ENCODE results near the gene MYO7A. TPM values are rescaled to one million over a fixed set of nuclear protein-coding genes. Genes with fewer than 3 reads are reported as not detected.
A peak's percentile ranks its signal among the peaks of the same experiment; 100 is the strongest.

MYO7A gene
- polyA plus RNA-seq, 6 donors from 2014 or later = not detected

DNA sequence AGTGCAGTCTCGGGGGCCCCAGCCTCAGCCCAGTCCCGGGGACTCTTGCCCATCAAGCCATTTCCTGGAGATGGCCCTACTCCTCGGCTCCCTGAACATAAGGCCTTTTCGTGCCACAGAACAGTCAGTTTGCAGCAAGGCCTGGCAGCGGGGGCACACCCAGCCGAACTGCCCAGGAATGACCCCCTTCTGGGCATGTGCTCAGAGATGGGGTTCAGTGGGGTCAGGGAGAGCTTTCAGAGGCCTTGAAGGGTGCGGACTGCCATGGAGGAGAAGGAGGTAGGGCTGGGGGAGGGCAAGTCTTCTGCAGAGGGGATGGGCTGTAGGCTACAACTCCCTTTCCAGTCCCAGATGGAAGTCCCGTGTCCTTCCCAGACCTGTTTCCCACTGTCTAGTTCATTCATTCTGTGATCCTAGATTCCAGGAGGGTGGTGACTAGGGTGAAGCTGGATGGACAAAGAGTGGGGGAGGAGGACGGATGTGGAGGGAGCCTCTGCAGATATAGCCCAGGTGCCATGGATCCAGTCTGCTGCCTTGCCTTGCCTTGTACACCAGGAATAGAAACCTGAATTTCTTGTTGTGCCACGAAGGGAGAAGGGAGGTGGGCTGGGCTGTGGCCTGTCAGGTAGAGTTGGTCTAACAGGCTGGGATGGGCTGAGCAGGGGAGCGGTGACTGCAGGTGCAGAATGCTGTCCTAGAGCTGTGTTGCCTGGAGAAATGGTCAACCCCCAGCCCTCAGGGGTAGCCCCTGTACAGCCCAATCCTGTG lies 39.6 kb upstream of the MYO7A start:
- Mint-ChIP-seq H3K36me3 (no peaks in the 10 kb centered on the region), H3K27me3 (peaks cover 4 to 7% (median 6%) of the 10 kb centered on the region in 3 donors), H3K4me3 (no peak overlapping the region), H3K27ac (no peak overlapping the region), H3K9me3 (no peaks in the 10 kb centered on the region), H3K4me1 (peaks cover 1 to 5% (median 5%) of the 10 kb centered on the region in 3 donors)
- no peak for ATAC-seq (ENCODE audit: low read depth in 2 of 2)
- DNase-seq = no peak

DNA sequence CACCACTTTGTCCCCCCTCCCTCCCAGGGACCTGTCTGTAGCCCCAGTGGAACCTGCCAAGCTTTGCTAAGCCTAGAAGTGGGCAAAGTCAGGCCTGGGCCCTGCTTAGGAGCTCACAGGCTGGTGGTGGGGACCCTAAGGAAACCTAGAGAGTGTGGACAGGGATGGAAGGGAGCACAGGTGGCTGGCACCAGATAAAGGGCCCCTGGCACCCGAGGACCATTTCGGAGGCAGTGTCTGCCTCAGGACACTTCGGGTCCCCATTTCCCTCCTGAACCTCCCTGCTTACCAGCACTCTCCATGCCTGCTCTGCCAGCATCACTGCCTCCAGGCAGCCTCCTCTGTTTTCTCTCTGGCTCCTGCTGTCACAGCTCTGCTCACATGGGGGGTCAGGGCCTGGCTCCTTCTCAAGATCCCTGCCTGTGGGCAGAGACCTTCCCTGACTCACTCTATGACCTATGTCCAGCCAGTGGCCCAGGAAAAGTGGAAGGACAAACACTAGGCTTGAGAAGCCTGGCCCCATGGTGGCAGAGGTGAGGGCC lies 39.0 kb upstream of the MYO7A start:
- peaks cover 4 to 7% (median 6%) of the 10 kb centered on the region in 3 donors for H3K27me3 Mint-ChIP-seq
- H3K36me3 Mint-ChIP-seq = no peaks in the 10 kb centered on the region
- no peak overlapping the region for H3K4me3 Mint-ChIP-seq
- DNase-seq (no peak), ATAC-seq (ENCODE audit: low read depth in 2 of 2) (no peak)
- peaks cover 1 to 5% (median 5%) of the 10 kb centered on the region in 3 donors for H3K4me1 Mint-ChIP-seq
- H3K9me3 Mint-ChIP-seq = no peaks in the 10 kb centered on the region
- H3K27ac Mint-ChIP-seq = no peak overlapping the region

DNA sequence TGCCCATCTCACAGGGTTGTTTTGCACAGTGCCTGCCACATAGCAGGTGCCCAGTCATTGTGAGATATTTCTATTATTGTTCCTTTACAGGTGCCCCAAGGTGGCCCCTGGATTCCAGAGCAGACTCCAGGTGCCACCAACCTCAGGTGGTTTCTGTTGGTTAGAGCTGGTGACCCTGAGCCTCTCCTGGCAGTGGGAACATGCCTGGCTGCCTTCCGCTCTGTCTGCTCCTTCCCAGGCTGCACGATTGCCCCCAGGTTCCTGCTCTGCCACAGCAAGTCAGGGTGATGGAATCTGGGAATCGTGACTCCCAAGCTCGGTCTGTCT lies 38.0 kb upstream of the MYO7A start:
- no peak overlapping the region for H3K4me3 Mint-ChIP-seq
- H3K9me3 Mint-ChIP-seq = no peaks in the 10 kb centered on the region
- no peak for DNase-seq
- H3K36me3 Mint-ChIP-seq = no peaks in the 10 kb centered on the region
- H3K27me3 Mint-ChIP-seq = peaks cover 4 to 7% (median 6%) of the 10 kb centered on the region in 3 donors
- no peak overlapping the region for H3K27ac Mint-ChIP-seq
- ATAC-seq (ENCODE audit: low read depth in 2 of 2) = no peak
- H3K4me1 Mint-ChIP-seq = peaks cover 1 to 5% (median 5%) of the 10 kb centered on the region in 3 donors

DNA sequence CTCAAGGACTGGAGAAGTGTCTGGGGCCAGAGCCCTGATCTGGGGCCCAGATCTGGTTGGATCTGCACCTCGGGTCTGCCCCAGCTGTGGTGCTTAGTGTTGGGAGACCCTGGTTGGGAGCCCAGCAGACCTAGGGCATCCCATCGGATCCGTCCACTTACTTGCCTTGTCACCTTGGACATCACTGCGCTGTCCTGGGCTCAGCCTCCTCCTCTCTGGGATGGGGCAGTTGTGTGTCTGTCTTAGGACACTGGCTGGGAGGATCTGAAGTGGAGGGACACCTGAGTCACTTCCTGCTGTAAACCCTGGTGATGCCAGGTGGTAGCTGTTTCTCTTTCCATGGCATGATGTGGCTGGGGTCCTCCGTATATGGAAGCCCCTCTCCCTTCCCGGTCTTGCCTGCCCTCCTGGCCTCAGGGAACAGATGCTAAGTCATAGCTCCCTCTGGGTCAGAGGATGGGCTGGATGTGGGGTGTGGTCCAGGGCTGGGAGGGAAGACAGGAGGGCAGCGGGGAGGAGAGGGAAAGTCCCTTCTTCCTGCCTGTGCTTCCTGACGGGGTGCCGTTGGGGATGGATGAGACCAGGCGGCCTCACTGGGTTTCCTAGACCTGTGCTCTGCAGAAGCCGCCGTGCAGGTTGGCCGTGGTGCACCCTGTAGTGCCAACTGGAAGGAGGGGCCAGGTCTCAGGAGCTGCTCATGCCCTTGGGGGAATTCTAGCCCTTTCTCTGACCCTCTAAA lies 37.5 kb upstream of the MYO7A start:
- Mint-ChIP-seq H3K4me3 (no peak overlapping the region), H3K27ac (no peak overlapping the region), H3K36me3 (no peaks in the 10 kb centered on the region), H3K27me3 (peaks cover 4 to 7% (median 6%) of the 10 kb centered on the region in 3 donors), H3K4me1 (peaks cover 1 to 5% (median 5%) of the 10 kb centered on the region in 3 donors), H3K9me3 (no peaks in the 10 kb centered on the region)
- ATAC-seq (ENCODE audit: low read depth in 2 of 2) (peak in 1 of 2 donors; percentile 6), DNase-seq (no peak)

DNA sequence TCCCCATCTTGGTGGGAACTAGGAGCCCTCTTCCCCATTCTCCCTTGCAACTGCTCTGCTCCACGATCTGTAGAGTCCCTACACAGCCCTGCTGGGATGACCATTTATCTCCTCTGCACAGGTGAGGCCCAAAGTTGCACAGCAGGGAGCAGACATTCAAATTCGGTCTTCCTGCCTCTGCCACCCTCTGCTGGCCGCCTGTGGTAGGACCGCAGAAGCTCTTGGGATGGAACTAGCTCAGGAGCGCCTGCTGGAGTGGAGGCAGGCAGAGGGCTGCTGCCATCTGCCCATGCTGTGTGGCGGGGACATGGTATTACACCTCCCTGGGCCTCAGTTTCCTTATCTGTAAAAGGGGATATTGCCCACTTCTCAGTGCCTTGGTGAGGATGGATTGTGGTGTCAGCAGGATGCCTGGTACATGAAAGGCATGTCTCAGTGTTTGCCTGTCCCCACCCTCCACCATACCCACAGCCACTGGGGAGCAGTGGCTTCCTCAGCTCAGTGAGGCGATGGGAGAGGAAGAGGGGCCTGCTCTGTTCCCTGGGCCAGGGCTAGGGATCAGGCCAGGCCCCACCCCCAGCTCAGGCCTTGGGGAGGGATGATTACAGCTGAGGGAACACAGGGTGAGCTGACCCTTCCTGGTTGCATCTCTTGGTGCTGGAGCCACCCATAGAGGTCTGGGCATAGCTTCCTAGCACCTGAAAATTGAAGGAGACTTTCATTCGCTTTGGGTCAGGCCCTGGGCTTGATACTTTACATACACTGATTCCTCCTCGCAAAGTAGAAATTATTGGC lies 36.7 kb upstream of the MYO7A start:
- peaks cover 4 to 7% (median 6%) of the 10 kb centered on the region in 3 donors for H3K27me3 Mint-ChIP-seq
- H3K9me3 Mint-ChIP-seq = no peaks in the 10 kb centered on the region
- peak; percentile 63 for DNase-seq
- H3K4me3 Mint-ChIP-seq = peak overlapping the region in 1 of 8 donors; percentile 20
- peak; percentile 86 to 88 for ATAC-seq (ENCODE audit: low read depth in 2 of 2)
- no peak overlapping the region for H3K27ac Mint-ChIP-seq
- no peaks in the 10 kb centered on the region for H3K36me3 Mint-ChIP-seq
- peaks cover 1 to 5% (median 5%) of the 10 kb centered on the region in 3 donors for H3K4me1 Mint-ChIP-seq

DNA sequence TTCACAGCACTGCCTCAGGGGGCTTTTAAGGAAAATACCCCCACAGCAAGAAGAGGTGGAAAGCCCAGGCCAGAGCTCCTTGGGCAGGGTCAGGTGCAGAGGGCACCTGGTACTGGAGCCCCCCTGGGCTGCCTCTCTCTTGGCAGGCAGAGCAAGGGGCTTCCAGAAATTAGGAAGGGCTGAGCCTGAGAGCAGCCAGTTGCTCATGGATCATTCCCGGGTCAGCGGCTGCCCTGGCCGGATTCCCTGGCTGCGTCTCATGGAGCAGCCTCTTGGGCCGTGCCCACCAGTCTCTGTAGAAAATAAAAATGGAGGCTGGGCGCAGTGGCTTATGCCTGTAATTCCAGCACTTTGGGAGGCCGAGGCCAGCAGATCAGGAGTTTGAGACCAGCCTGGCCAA lies 35.7 kb upstream of the MYO7A start:
- ATAC-seq (ENCODE audit: low read depth in 2 of 2) = no peak
- H3K27me3 Mint-ChIP-seq = peaks cover 4 to 7% (median 6%) of the 10 kb centered on the region in 3 donors
- no peaks in the 10 kb centered on the region for H3K36me3 Mint-ChIP-seq
- H3K4me3 Mint-ChIP-seq = no peak overlapping the region
- H3K27ac Mint-ChIP-seq = no peak overlapping the region
- H3K4me1 Mint-ChIP-seq = peaks cover 1 to 5% (median 5%) of the 10 kb centered on the region in 3 donors
- no peaks in the 10 kb centered on the region for H3K9me3 Mint-ChIP-seq
- no peak for DNase-seq

DNA sequence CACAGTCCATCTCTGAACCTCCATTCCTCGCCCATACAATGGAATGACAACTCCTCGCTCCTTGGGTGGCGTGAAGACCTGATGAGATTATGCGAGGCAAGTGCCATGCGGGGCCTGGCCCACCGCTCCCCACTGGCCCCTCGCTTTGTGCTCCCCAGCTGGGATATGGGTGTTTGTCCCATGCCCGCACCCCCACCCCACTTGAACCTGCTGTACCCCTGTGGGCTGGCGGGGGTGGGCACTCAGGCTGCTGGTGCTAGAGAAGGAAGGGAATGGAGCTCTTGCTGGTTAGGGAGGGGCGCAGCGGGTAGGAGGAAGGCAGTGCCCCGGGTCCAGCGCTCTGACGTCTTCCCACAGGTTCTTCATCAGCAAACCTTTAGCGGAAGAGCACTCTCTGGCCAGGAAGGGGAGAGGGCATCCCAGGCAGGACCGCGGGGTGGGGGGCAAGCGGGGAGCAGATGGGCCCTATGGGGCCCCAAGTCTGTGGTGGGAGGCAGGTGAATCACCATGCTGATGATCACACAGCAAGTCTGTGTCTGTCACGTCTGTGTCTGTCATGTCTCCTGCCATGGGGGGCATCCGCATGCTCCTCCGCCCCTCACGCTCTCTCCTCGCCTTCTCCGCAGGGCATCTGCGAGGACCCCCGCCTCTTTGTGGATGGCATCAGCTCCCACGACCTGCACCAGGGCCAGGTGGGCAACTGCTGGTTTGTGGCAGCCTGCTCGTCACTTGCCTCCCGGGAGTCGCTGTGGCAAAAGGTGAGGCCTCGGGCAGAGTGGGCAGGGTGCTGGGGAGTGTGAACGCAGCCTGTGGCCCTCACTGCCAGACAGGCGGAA lies 34.8 kb upstream of the MYO7A start:
- ATAC-seq (ENCODE audit: low read depth in 2 of 2) = no peak
- peaks cover 1 to 5% (median 5%) of the 10 kb centered on the region in 3 donors for H3K4me1 Mint-ChIP-seq
- H3K36me3 Mint-ChIP-seq = no peaks in the 10 kb centered on the region
- DNase-seq = no peak
- H3K4me3 Mint-ChIP-seq = no peak overlapping the region
- H3K27ac Mint-ChIP-seq = peak overlapping the region in 1 of 6 donors; percentile 70
- no peaks in the 10 kb centered on the region for H3K9me3 Mint-ChIP-seq
- peaks cover 4 to 7% (median 6%) of the 10 kb centered on the region in 3 donors for H3K27me3 Mint-ChIP-seq

DNA sequence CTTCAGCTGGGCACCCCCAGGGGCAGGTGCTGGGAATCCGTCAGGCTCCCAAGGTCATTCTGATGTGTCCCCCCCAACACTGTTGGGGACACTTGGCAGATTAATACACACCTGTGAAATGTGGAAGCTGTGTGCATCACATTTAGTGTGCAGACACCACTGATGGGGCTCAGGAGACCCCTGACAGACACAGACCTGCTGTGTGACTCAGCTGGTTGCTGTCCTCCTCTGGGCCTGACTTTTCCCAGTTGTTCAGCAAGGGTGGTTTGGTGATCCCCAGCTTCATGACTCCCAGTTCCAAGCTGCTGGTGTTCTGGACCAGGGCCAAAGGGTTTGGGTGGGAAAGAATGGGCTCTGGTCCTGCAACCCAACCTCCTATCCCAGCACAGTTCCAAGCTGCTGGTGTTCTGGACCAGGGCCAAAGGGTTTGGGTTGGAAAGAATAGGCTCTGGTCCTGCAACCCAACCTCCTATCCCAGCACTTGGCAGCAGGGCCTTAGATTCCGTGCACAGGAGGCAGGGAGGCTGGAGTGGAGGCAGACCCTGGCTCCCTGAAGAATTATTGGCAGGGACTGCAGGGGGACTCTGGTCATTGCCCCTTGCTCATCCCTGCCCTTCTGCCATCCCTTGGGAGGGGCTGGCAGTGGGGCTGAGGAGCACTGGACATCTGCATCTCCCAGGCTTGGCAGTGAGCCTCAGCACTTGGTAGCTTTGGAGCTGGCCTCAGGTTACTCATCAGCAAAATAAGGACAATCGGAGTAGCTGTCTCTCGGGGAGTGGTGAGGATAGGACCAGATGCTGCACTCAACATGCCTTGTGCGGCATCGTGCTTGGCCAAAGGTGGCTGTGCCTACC lies 33.8 kb upstream of the MYO7A start:
- Mint-ChIP-seq H3K27ac (peak overlapping the region in 1 of 6 donors; percentile 94), H3K4me3 (no peak overlapping the region), H3K4me1 (peaks cover 1 to 5% (median 5%) of the 10 kb centered on the region in 3 donors), H3K27me3 (peaks cover 4 to 7% (median 6%) of the 10 kb centered on the region in 3 donors), H3K9me3 (no peaks in the 10 kb centered on the region), H3K36me3 (no peaks in the 10 kb centered on the region)
- no peak for DNase-seq
- no peak for ATAC-seq (ENCODE audit: low read depth in 2 of 2)

DNA sequence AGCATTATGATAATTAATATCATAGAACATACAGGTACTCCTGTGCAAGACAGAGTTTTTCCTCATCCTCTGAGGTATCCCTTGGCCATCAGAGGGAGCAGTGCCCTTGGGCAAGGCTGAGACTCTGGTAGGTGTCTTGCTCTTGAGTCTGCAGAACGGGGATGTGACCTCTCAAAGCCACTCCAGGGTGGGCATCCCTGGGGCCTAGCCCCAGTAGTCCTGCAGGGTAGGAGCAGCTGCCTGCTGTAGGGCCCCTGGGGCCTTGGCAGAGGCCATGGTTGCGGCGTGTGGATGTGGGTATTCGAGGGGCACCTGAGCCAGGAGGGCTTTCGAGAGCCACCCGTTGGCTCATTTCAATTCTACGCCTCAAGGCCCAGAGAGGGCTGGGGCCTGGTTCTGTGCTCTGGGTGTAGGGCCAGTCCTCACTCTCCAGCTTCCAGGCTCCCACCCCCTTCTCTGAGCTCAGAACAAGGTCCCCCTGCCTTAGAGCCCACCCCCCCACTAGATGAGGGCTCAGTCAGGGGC lies 33.1 kb upstream of the MYO7A start:
- Mint-ChIP-seq H3K4me1 (peaks cover 1 to 5% (median 5%) of the 10 kb centered on the region in 3 donors), H3K36me3 (no peaks in the 10 kb centered on the region), H3K9me3 (no peaks in the 10 kb centered on the region), H3K4me3 (no peak overlapping the region), H3K27me3 (peaks cover 4 to 7% (median 6%) of the 10 kb centered on the region in 3 donors), H3K27ac (no peak overlapping the region)
- ATAC-seq (ENCODE audit: low read depth in 2 of 2) = no peak
- no peak for DNase-seq

DNA sequence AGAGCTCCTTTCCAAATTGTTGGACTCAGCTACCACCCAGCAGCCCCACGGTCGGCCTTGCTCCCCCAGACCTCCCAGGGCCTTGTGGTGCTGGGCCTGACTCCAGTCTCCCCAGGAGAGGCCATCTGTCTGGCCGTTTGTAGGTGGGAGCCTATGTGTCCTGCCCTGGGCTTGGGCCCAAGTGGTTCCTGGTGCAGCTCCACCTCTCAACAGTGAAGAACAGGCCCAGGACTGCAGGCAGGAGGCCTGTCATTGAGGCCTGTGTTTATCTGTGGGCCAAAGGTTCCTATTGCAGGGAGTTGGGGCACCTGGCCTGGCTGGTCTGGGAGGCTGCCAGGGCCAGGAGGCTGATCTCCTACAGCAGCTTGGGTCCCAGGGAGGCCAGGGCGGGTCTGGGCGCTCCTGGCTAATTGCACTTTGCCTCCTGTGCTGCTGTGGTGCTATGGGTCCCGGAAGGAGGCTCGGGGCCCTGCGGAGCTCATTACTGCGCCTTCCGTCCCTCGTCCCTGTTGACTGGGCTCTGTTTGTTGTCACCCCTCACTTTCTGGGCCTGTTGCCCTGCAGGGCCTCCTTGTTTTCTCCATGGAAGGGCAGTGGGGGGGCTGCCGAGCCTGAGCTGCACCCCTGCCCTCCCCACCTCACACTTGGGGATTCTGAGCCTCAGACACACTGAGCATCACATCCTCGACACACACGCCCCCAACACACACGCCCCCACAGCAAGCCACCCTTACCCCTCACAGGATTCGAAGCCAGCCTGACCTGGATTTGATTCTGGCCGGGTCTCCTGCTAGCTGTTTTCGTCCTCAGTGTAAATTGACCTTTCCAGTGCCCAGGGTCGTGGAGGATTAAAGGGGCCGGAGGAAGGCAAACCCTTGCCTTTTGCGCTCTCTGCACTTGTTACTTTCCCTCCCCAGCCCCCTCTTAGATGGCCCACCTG lies 32.2 kb upstream of the MYO7A start:
- Mint-ChIP-seq H3K4me1 (peaks cover 1 to 5% (median 5%) of the 10 kb centered on the region in 3 donors), H3K36me3 (no peaks in the 10 kb centered on the region), H3K4me3 (no peak overlapping the region), H3K27ac (no peak overlapping the region), H3K27me3 (peaks cover 4 to 6% (median 6%) of the 10 kb centered on the region in 3 donors), H3K9me3 (peaks cover 0 to 4% (median 0%) of the 10 kb centered on the region in 7 donors)
- DNase-seq = no peak
- no peak for ATAC-seq (ENCODE audit: low read depth in 2 of 2)

DNA sequence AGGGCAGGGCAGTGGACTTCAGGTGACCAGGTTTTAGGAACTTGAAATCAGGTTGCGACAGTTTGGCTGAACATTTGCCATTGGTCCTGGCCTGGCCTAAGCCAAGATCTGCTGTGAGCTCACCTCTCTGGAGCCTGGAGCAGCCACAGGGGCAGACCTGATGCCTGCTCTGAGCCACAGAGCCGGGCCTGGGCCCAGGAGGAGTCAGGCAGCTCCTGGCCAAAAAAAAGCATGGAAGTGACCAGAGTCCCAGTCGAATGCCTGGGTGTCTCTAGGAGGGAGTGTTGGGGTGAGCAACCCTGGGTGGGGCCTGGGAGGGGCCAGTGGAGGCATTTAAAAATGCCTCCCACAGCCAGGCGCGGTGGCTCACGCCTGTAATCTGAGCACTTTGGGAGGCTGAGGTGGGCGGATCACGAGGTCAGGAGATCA lies 31.4 kb upstream of the MYO7A start:
- no peak for ATAC-seq (ENCODE audit: low read depth in 2 of 2)
- H3K27me3 Mint-ChIP-seq = no peaks in the 10 kb centered on the region
- H3K9me3 Mint-ChIP-seq = peaks cover 0 to 6% (median 0%) of the 10 kb centered on the region in 7 donors
- H3K4me1 Mint-ChIP-seq = no peaks in the 10 kb centered on the region
- no peaks in the 10 kb centered on the region for H3K36me3 Mint-ChIP-seq
- no peak overlapping the region for H3K27ac Mint-ChIP-seq
- DNase-seq = no peak
- H3K4me3 Mint-ChIP-seq = no peak overlapping the region
